Fibroblast of villous mesenchyme (primary cell): ENCODE measurements around the gene RFFL. TPM values are rescaled to one million over a fixed set of nuclear protein-coding genes. Genes with fewer than 3 reads are reported as not detected.
A peak's percentile ranks its signal among the peaks of the same experiment; 100 is the strongest.
"Not testable (repeated sequence)": the region's sequence is repeated elsewhere in the genome, so short reads cannot be mapped to it uniquely, and the experiment has no call there.

Experiments used
- DNase-seq: peaks from one replicate; pipeline ENCODE4 v3.0.0-alpha.2; 2010; ENCODE audit warnings: low read depth
- H3K4me3 ChIP-seq: 2 replicates; pipeline ENCODE4 v1.5.1; 2011; ENCODE audit warnings: low read depth, mild to moderate bottlenecking, low read length
- total RNA-seq: library from RNA; depleted of rRNA; stranded (reverse); fragments of >200 nt; gene quantifications from 2 replicates; pipeline ENCODE4 v1.2.3, GENCODE V29; 2012
- TF ChIP-seq, protein P1 (sequence below): IDR thresholded peaks from 2 replicates; pipeline ENCODE4 v1.5.1; 2012; ENCODE audit warnings: low read depth, mild to moderate bottlenecking, low read length; ENCODE audit not compliant: insufficient read depth

Gene RFFL
- total RNA-seq, 1 donor = 15.1 TPM

DNA sequence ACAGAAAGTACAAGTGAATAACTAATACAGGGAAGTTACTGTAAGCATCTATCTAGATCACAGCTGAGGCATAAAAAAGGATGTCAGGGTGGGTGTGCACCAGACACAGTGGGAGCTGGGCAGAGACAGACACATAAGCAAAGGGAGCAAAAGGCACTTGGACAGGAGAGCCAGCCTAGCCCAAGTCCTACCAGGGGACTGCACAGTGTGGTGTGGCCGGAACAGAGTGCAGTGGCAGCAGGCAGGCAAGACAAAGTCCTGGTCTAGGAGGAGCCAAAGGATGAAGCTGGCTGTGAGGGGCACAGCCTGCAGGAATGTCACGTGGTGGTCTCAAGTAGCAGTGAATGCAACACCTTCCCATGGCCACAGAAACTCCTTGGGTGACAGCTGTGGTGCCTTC, 34.3 kb upstream of the RFFL start:
- no peak overlapping the region for H3K4me3 ChIP-seq
- no peak for DNase-seq
- TF ChIP-seq, protein P1, sequence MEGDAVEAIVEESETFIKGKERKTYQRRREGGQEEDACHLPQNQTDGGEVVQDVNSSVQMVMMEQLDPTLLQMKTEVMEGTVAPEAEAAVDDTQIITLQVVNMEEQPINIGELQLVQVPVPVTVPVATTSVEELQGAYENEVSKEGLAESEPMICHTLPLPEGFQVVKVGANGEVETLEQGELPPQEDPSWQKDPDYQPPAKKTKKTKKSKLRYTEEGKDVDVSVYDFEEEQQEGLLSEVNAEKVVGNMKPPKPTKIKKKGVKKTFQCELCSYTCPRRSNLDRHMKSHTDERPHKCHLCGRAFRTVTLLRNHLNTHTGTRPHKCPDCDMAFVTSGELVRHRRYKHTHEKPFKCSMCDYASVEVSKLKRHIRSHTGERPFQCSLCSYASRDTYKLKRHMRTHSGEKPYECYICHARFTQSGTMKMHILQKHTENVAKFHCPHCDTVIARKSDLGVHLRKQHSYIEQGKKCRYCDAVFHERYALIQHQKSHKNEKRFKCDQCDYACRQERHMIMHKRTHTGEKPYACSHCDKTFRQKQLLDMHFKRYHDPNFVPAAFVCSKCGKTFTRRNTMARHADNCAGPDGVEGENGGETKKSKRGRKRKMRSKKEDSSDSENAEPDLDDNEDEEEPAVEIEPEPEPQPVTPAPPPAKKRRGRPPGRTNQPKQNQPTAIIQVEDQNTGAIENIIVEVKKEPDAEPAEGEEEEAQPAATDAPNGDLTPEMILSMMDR = no peak

DNA sequence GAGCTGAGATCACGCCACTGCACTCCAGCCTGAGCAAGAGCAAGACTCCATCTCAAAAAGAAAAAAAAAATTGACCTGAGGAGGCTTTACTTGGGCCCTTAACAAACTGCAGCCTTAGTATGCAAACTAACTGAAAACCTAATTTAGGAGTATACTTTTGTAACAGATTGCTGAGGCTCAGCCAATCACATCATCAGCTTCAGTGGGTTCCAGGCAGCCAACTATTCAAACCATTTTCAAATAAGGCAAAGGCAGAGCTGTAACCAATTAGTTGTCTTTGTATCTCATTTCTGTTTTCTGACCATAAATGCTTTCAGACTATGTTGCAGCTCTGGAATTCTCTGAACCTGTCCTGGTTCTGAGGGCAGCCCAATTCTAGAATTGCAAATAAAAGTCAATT, 32.2 kb upstream of the RFFL start:
- no peak overlapping the region for H3K4me3 ChIP-seq
- TF ChIP-seq, protein P1 = no peak
- DNase-seq = no peak

DNA sequence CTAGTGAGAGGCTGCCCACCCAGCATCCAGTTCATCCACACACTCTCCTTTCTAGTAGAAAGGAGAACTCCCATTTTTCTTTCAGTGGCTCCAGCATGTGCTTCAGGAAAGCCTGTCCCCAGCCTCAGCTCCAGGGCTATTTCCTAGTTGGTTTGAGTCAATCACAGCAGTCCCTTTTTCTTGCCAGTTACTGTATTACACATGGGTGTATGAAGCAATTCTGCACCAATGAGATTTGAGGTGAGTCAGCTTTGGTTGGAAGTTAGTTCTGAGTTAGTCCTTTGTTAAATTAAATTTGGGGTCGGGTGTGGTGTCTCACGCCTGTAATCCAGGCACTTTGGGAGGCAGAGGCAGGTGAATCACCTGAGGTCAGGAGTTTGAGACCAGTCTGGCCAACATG, 31.4 kb upstream of the RFFL start:
- H3K4me3 ChIP-seq = no peak overlapping the region
- TF ChIP-seq, protein P1 = no peak
- peak; percentile 75 for DNase-seq

DNA sequence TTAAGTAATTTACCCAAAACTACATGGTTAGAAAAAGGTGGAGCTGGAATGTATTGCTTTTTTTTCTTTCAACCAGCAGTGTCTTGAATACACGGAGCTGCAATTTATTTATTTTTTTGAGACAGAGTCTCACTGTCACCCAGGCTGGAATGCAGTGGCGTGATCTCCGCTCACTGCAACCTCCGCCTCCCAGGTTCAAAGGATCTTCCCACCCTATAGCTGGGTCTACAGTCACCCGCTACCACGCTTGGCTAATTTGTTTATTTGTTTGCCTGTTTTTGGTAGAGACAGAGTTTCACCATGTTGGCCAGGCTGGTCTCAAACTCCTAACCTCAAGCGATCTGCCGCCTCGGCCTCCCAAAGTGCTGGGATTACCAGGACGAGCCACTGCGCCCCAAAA, 27.2 kb upstream of the RFFL start:
- not testable (repeated sequence) for H3K4me3 ChIP-seq, DNase-seq

DNA sequence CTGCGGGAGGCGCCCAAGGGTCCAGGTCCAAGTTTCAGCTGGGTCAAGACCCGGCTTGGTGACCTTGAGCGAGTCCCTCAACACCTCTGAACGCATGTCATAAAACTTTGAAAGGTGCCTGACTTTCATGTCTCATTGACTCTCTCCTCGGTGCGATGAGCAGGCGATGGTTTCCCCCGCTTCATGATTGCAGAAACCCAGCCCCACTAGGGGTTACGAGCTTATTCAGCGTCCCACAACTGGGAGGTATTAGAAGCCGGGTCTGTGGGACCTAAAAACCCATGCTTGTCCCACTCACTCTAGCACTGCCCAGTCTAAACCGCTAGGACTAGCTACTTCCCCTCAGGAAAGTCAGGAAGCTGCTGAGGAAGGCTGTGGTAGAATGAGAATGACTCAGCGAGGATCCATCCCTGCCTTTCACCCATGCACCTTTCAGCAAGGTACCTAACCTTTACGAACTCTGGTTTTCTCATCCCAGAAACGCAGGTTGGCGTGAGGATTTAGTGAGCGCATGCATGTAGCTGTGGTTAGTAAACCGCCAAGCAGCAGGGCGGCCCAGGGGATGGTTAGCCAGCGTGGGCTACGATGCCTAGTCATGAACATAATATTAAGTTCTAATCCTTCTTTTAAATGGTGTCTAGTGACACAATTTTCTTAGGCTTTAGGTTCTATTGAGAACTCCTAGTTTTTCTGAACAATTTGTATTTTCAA, 26.2 kb upstream of the RFFL start:
- DNase-seq = peak; percentile 39
- TF ChIP-seq, protein P1 = peak; percentile 10
- peak overlapping the region; percentile 53 for H3K4me3 ChIP-seq

DNA sequence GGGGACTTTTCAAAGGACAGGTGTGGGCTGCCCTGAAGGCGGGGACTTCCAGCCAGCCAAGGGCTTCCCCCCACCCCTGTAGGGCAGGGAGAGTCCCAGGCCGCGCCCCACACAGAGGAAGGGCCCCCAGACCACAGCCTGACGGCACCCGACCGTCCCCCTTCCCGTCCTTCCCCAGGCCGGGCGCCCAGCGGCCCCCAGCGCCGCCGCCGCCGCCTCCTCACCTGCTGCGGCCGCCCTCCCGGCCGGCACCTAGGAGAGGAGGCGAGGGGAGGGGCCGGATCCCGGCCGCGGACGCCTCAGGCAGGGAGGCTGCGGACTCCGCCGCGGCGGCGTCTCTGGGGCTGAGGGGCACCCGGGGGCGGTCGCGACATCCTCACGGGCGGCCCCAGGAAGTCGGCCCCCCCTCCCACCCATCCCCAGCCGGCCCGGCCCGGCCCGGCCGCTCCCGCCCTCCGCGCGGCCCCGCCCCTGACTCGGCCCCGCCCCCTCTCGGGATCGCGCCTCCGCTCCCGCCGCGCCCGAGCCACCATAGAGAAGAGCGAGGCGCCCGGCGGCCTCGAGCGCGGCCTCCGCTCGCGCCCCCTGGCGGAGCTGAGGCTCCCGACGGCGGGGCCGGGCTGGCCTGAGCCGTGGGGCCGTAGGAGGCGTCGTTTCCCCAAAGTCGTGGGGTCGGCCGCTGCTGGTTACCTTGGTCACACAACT, 25.5 kb upstream of the RFFL start:
- DNase-seq = peak; percentile 78
- H3K4me3 ChIP-seq = peak overlapping the region; percentile 83
- TF ChIP-seq, protein P1 = peak; percentile 69

DNA sequence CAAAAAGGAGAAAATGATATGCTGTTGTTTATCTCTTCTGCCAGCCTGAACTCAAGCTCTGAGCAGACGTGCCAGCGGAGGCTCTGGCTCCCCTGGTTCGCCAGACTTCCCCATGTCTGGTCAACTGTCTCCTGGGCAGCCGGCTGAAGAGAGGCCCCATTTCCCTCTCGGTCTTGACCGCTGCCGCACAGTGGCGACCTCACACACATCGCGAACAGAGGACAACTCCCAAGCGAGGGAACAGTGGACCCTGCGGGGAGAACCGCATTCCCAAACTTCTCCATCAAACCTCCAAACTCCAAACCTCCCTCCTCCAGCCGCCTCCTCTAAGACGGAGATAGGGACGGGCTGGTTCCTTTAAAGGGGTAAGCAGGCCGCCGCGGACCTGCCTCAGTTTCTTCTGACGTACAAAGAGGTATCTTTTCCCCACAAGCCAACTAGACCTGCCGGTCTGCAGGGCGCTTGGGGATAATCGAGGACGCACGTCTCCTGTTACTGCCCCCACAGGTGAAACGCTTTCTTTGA, 24.9 kb upstream of the RFFL start:
- H3K4me3 ChIP-seq = peak overlapping the region; percentile 83
- DNase-seq = peak; percentile 60
- TF ChIP-seq, protein P1 = no peak
